Erythroblast (primary cell): ENCODE results near the gene CBLC.

Source experiments
- GATA1 ChIP-seq: IDR thresholded peaks from 2 replicates; pipeline ENCODE4 v1.6.1; 2011; ENCODE audit warnings: low read depth, mild to moderate bottlenecking, control low read depth, low read length, moderate library complexity
- POLR2A ChIP-seq: IDR thresholded peaks from 2 replicates; pipeline ENCODE4 v1.6.1; 2011; ENCODE audit warnings: mild to moderate bottlenecking, low read length

- TF ChIP-seq GATA1 (no peak), POLR2A (no peak)
Measured at GRCh38 chr19:44796701-44797115, 19.0 kb downstream of the CBLC start.
